GM21786 (cell line): ENCODE results near the gene STX8.

ENCODE experiments used
- ATAC-seq: cut with Tn5 transposase; IDR thresholded peaks from one replicate; pipeline ENCODE4 v1.9.1; 2021; ENCODE audit not compliant: unreplicated experiment

STX8 gene

GRCh38 chr17:9230861-9231260 is 344.8 kb downstream of the STX8 start:
- no peak for ATAC-seq

- no peak for ATAC-seq
Observed at GRCh38 chr17:9230346-9230745, 345.3 kb downstream of the STX8 start.

- no peak for ATAC-seq
Observed at GRCh38 chr17:9229826-9230201, 345.8 kb downstream of the STX8 start.

GRCh38 chr17:9229160-9229825 is 346.3 kb downstream of the STX8 start:
- ATAC-seq, result no peak

- ATAC-seq, result no peak
Observed at GRCh38 chr17:9228408-9229159, 347.0 kb downstream of the STX8 start.

- no peak for ATAC-seq
Observed at GRCh38 chr17:9227819-9228407, 347.7 kb downstream of the STX8 start.

- no peak for ATAC-seq
Observed at GRCh38 chr17:9226794-9227135, 348.9 kb downstream of the STX8 start.

GRCh38 chr17:9226130-9226793 is 349.4 kb downstream of the STX8 start:
- ATAC-seq, result no peak

GRCh38 chr17:9225305-9226101 is 350.1 kb downstream of the STX8 start:
- no peak for ATAC-seq

GRCh38 chr17:9224485-9224884 is 351.1 kb downstream of the STX8 start:
- no peak for ATAC-seq

GRCh38 chr17:9223531-9223930 is 352.1 kb downstream of the STX8 start:
- ATAC-seq, result no peak

- ATAC-seq, result no peak
Observed at GRCh38 chr17:9221922-9222180, 353.8 kb downstream of the STX8 start.

GRCh38 chr17:9221147-9221921 is 354.3 kb downstream of the STX8 start:
- ATAC-seq, result no peak

GRCh38 chr17:9220398-9221146 is 355.0 kb downstream of the STX8 start:
- ATAC-seq, result no peak

- no peak for ATAC-seq
Observed at GRCh38 chr17:9219631-9220397, 355.8 kb downstream of the STX8 start.

- ATAC-seq, result no peak
Observed at GRCh38 chr17:9218911-9219310, 356.7 kb downstream of the STX8 start.

GRCh38 chr17:9218064-9218635 is 357.5 kb downstream of the STX8 start:
- no peak for ATAC-seq

- no peak for ATAC-seq
Observed at GRCh38 chr17:9217151-9218056, 358.2 kb downstream of the STX8 start.
